Central memory CD4-positive, alpha-beta T cell (primary cell): ENCODE measurements around the gene PCF11.
A peak's percentile ranks its signal among the peaks of the same experiment; 100 is the strongest.
"Not testable (repeated sequence)": the region's sequence is repeated elsewhere in the genome, so short reads cannot be mapped to it uniquely, and the experiment has no call there.

ENCODE experiments used
- DNase-seq: peaks from one replicate; pipeline ENCODE4 v3.0.0; 2022
- total RNA-seq, 3 experiments: gene quantifications; one replicate each; lab custom pipeline; 2026; lab: John Stamatoyannopoulos, UW

PCF11 gene
- total RNA-seq: 173 to 413 (median 350) reads per million in 3 experiments

- no peak for DNase-seq
These were observed at the start of gene PCF11 for GRCh38 chr11:83156996-83157593. PCF11 (plus strand) TSS chr11:83157131; CDS start chr11:83157440, 309 bp downstream.

- DNase-seq: no peak
These were observed 44.0 kb upstream of the PCF11 start for GRCh38 chr11:83112886-83113285.

- DNase-seq: no peak
These were observed 41.9 kb upstream of the PCF11 start for GRCh38 chr11:83115026-83115425.

GRCh38 chr11:83115551-83115950, 41.4 kb upstream of the PCF11 start:
- DNase-seq: no peak

GRCh38 chr11:83116015-83116641, 40.8 kb upstream of the PCF11 start:
- no peak for DNase-seq

- no peak for DNase-seq
These were observed 38.1 kb upstream of the PCF11 start for GRCh38 chr11:83118814-83119213.

GRCh38 chr11:83119216-83119615, 37.7 kb upstream of the PCF11 start:
- no peak for DNase-seq

- DNase-seq: no peak
These were observed 36.6 kb upstream of the PCF11 start for GRCh38 chr11:83120327-83120726.

GRCh38 chr11:83122050-83122449, 34.9 kb upstream of the PCF11 start:
- no peak for DNase-seq

- peak; percentile 2 for DNase-seq
These were observed 34.2 kb upstream of the PCF11 start for GRCh38 chr11:83122766-83123165.

- no peak for DNase-seq
These were observed 32.1 kb upstream of the PCF11 start for GRCh38 chr11:83124636-83125424.

- DNase-seq: no peak
These were observed 31.4 kb upstream of the PCF11 start for GRCh38 chr11:83125577-83125976.

GRCh38 chr11:83127310-83127637, 29.7 kb upstream of the PCF11 start:
- DNase-seq: no peak

- no peak for DNase-seq
These were observed 24.7 kb upstream of the PCF11 start for GRCh38 chr11:83132191-83132590.

- DNase-seq: not testable (repeated sequence)
These were observed 23.7 kb upstream of the PCF11 start for GRCh38 chr11:83133266-83133665.

GRCh38 chr11:83139310-83139709, 17.6 kb upstream of the PCF11 start:
- DNase-seq: no peak

- DNase-seq: no peak
These were observed 16.1 kb upstream of the PCF11 start for GRCh38 chr11:83140691-83141455.

GRCh38 chr11:83147895-83148294, 9.0 kb upstream of the PCF11 start:
- no peak for DNase-seq

- DNase-seq: no peak
These were observed 6.5 kb upstream of the PCF11 start for GRCh38 chr11:83150450-83150849.

- no peak for DNase-seq
These were observed 5.5 kb upstream of the PCF11 start for GRCh38 chr11:83151274-83151977.

- no peak for DNase-seq
These were observed 4.7 kb upstream of the PCF11 start for GRCh38 chr11:83152264-83152663.

GRCh38 chr11:83153764-83154163, 3.2 kb upstream of the PCF11 start:
- DNase-seq: no peak
